HT1080 (cell line): ENCODE data around the gene STT3B. TPM values are rescaled to one million over a fixed set of nuclear protein-coding genes. Genes with fewer than 3 reads are reported as not detected.
"Not testable (repeated sequence)": the region's sequence is repeated elsewhere in the genome, so short reads cannot be mapped to it uniquely, and the experiment has no call there.

Source experiments
- DNase-seq: peaks from one replicate; pipeline ENCODE4 v3.0.0-alpha.2; 2015; ENCODE audit warnings: low read depth
- polyA plus RNA-seq, 2 experiments: library from polyadenylated mRNA; depleted of rRNA; stranded (reverse); fragments of >200 nt; gene quantifications; 2 replicates each; pipeline ENCODE4 v1.2.3, GENCODE V29; 2015
- total RNA-seq: library from RNA; depleted of rRNA; stranded (reverse); fragments of >200 nt; shearing (Covaris generic); gene quantifications from 2 replicates; pipeline ENCODE4 v1.2.3, GENCODE V29; 2014; rRNA removed

The STT3B gene
- total RNA-seq, result 153 and 154 TPM in 2 replicates
- polyA plus RNA-seq (2015; cell fraction: cytosol; rRNA removed), result 138 and 179 TPM in 2 replicates
- 309 and 343 TPM in 2 replicates for polyA plus RNA-seq (2015; cell fraction: nucleus; rRNA removed)

DNA sequence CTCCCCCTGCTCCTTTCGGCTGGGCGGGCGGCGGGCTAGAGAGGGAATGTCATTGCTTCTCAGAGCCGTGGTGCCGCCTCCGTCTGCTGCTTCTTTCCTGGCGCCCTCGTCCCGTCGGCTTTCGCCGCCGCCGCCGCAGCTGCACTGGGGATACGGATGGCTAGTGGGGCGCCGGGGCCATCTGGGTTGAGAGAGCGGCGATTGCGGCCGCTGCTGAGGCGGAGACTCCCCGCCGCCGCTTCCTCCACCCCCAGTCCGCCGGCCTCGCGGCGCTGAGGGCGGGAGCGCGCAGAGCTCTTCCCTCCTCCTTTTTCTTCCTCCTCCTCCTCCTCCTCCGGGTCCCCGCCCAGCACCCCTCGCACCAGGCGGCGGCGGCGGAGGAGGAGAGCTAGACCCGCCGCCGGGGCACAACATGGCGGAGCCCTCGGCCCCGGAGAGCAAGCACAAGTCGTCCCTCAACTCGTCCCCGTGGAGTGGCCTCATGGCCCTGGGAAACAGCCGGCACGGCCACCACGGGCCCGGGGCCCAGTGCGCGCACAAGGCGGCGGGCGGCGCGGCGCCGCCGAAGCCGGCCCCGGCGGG lies at the start of gene STT3B:
STT3B (plus strand) TSS at position 339 of the 582 bp plus-strand sequence; CDS start at position 413, 74 bp downstream.
- peak; percentile 92 for DNase-seq

DNA sequence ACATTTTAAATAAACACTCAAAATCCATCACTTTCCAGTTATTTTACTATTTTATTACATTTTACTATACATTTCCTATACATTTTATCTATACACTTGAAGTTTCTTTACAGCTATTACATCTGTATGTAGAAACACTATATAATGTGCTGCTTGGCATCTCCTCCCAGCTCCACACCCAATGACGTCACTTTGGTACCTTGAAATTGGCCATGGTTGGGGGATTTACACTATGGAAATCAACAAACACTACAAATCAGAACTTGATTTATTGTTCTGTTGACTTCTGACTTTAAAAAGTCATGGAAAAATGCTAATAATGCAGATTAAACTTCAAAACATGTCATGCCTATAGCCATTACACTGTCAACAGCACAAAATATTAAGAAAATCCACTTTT lies 48.9 kb upstream of the STT3B start:
- DNase-seq, result no peak

DNA sequence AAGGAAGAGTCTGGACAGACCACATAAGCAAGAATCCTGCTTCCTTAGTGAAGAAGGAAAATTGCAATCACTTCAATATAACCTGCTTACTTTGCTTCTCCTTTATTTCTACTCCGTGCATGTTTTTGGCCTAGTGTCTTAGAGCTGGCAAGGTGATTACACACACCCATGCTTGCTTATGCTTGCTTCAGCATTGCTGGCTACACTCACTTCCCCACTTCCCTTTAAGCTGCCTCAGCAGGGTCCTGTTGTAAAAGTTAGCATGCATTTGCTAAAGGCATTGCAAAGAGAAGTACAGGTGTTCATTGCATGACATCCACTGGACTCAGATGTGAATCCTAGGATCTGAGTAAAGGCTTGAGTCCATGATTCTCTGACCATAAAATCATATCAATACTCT lies 47.5 kb upstream of the STT3B start:
- DNase-seq, result no peak

GRCh38 chr3:31486865-31487533 lies 45.7 kb upstream of the STT3B start:
- DNase-seq, result no peak

DNA sequence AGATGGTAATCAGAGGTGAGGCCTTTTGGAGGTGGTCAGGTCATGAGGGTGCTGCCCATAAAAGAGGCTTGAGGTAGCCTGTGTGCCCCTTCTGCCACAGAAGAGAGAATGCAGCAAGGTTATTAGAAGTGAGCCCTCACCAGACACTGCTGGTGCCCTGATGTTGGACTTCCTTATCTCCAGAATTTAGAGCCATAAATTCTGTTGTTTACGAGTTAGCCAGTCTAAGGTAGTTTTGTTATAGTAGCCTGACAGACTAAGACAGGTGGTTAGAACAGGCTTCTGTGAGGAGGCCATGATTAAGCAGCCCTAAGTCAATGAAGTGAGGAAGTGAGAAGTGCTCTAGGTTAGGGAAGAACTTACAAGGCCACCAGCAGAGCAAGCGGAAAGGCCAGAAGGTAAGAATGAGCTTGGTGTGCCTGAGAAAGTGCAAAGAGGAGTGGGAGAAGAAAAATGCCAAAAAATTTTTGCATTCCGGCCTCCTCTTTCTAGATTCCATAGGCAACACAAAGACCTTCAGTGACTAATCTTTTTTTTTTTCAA lies 44.2 kb upstream of the STT3B start:
- no peak for DNase-seq

DNA sequence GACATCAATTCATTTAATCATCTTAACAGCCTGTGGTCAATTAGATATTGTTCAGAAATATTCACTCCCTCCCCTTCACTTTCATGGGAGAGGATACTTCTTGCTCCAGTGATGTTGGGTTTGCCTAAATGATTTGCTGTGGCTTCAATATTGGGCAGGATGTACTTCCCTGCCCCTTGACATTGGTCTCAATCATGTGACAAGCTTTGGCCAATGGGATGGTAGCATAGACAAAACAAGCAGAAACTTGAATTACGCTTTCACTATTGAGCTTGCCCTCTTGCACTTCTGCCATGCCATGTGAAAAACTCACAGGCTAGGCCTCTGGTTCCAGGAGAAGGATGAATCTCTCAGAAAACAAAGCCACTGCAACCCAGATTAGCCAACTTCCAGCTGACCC lies 42.2 kb upstream of the STT3B start:
- DNase-seq, result no peak

GRCh38 chr3:31491660-31492059 lies 41.1 kb upstream of the STT3B start:
- DNase-seq, result no peak

DNA sequence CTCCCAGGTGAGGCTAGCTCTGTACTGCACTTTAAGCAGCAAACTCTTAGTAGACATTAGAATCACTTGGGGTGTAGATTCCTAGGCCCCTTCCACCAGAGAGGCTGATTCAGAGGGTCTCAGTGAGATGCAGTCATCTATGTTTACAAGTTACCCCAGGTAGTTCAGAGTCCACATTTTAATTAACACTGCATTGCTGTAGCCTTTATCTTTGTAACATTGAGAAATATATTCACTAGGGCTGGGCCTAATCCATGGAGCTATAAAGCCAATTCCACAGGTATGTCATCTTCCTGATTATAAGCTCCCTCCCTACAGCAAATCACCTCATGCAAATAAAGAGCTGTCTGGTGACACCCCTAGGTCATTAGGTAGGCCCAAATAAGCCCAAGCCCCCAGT lies 39.6 kb upstream of the STT3B start:
- no peak for DNase-seq

DNA sequence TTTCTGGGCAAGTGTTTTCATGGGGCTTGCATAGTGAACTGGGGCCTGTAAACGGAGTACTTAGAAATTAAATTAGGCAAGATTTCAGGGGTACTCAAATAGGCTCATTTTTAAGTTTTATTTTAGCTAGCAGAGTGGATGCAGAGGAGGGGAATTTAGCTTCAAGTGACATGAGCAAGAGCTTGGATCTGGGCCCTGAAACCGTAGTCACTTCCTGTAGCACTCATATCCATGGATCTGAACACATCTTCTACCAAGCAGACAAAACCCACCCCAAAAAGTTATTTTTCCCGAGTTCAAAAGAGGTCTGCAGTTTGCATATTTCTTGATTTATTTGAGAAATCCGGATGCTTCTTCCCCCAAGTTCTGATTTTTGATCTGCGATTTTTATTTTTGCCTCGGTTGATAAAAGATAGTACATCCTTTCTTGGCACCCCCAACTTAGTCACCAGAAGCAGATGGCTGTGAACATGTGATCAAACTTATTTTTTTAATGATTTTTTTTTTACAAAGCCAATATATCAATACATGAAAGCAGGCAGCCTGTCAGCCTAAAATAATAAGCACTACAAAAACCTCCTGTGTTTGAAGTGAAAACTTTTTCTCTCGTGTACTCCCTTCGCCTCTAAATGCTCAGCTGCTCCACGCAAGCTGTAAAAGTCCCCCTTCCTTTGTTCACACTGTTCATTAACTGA lies 36.6 kb upstream of the STT3B start:
- peak; percentile 43 for DNase-seq

DNA sequence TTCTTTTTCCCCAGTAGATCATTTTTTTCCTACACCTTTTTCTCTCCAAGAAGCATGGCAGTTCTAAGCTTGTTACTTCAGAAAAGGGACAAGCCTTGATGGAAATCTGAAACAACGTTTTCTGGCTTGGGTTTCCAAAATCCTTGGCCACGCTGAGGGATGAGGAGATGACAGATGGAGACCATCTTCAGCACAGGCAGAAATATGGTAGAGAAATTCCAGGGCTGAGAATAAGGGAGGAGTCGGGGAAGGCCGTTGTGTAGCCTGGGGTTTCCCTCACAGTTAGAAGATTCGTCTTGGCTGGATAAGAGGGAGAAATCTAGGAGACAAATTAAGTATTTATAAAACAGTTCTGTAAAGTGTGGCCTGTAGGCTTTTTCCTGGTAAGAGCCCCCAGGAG lies 33.9 kb upstream of the STT3B start:
- no peak for DNase-seq

DNA sequence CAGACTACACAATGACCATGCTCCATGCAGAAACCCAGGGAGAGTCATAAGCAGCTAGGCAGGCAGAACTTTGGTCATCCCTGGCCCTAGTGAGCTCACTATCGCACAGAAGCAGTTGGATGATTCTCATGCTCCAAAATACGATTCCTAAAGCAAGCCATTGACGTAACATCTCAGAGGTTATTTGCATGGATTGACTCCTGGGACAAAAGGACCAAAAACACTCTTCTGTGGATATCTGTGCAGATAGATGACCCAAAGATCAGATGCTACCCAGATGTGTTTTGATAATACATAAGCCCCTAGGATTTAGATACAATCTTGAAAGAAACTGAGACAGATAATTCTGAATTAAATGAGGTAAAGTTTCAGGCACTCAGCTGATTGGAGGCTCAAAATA lies 33.4 kb upstream of the STT3B start:
- no peak for DNase-seq

DNA sequence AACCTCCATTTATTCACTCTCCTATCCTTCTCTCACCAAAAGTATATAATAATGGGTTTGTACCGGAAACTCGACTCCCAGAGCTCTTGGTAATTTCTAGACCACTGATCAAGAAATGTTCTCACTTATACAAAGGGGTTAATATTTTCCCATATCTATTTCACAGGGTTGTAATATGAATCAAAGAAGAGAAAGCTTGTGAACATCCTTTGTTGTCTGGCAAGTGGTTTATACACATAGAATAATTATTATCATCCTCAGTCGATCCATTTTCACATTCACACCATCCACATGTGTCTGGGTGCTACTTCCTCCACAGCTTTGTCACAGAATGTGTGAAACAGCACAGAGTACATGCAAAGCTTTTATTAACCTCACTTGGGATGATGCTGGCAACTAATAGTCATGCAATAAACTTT lies 29.9 kb upstream of the STT3B start:
- DNase-seq, result no peak

GRCh38 chr3:31503456-31503855 lies 29.3 kb upstream of the STT3B start:
- no peak for DNase-seq

- DNase-seq, result no peak
These were observed 28.5 kb upstream of the STT3B start for GRCh38 chr3:31504230-31504629.

- DNase-seq, result no peak
These were observed 27.2 kb upstream of the STT3B start for GRCh38 chr3:31505371-31506048.

- DNase-seq, result not testable (repeated sequence)
These were observed 26.2 kb upstream of the STT3B start for GRCh38 chr3:31506515-31506914.

DNA sequence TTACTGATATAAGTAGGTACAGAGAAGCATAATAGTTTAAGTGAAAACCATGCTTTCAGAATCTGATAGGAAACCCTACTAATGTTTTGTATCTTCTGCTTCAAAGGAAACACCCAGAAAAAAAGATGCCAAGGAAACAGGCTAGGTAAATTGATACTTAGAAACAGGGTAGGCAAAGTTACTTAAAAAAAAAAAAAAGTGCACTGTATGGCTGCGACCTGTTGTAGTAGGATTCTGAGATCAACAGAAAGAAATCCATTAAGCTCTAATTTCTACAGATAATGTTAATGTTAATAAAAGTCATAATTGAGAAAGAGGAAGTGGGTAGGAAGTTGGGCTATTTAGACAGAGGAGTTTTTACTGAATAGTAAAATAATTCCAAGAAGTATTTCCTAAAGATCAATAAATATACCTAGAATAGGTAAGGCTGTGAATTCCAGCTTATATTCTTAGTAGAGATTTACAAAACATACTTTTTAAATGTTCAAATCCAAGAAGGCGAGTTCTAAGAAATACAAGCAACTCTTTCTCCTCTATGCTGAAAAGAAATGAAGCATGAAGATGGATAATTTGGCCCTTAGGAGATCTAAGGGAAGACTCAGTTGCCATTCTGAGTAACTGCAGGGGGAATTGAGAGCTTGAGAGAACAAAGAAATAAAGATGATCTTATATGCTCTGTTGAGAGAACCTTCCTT lies 24.1 kb upstream of the STT3B start:
- no peak for DNase-seq

- no peak for DNase-seq
These were observed 23.5 kb upstream of the STT3B start for GRCh38 chr3:31509147-31509728.

GRCh38 chr3:31514570-31514969 lies 18.2 kb upstream of the STT3B start:
- DNase-seq, result no peak

DNA sequence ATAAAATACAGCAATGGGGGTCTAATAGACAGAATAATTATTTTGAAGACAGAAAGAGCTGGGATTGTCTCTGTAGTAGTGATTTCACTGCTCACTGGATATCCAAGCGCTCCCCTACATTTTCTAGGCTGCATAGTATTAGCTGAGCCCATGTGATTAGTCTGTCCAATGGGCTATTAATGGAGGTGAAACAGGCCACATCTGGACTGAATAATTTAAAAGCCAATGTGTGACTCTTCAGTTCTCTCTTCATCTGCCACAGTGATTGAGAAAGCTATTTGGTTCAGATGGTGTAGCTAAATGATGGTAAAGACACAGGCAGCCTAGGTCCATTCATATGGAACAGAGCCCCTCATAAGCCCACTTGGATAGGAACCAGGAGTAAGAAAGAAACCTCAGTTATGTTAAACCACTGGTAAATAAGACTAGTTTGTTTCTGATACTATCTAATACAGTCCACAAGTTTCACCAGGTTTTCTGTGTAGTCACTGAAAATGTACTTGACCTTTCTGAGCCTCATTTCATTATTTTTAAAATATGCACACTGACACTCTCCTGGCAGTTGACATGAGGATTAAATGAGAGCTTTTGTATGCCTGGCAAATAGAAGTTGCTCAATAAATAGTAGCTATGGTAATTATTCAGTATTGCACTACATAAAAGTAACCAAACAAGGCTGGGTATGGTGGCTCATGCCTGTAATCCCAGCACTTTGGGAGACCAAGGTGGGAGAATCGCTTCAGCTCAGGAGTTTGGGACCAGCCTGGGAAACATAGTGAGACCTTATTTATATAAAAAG lies 17.0 kb upstream of the STT3B start:
- no peak for DNase-seq
